ENCODE measurements around the gene EML1.

EML1 gene

GRCh38 chr14:99971941-99972747, 178.9 kb downstream of the EML1 start:
- DNase-seq, result no peak

- DNase-seq, result no peak
Measured at GRCh38 chr14:99972748-99973466, 179.7 kb downstream of the EML1 start.

GRCh38 chr14:99975190-99975589, 182.0 kb downstream of the EML1 start:
- no peak for DNase-seq

GRCh38 chr14:99976021-99976420, 182.8 kb downstream of the EML1 start:
- no peak for DNase-seq

- no peak for DNase-seq
Measured at GRCh38 chr14:99976681-99977080, 183.5 kb downstream of the EML1 start.

- no peak for DNase-seq
Measured at GRCh38 chr14:99980299-99980698, 187.1 kb downstream of the EML1 start.

- no peak for DNase-seq
Measured at GRCh38 chr14:99981806-99982205, 188.6 kb downstream of the EML1 start.

- DNase-seq, result peak; percentile 13
Measured at GRCh38 chr14:99982537-99983250, 189.5 kb downstream of the EML1 start.

- no peak for DNase-seq
Measured at GRCh38 chr14:99983251-99984015, 190.2 kb downstream of the EML1 start.

- DNase-seq, result no peak
Measured at GRCh38 chr14:99984036-99984435, 190.8 kb downstream of the EML1 start.

GRCh38 chr14:99986396-99986795, 193.2 kb downstream of the EML1 start:
- DNase-seq, result no peak

GRCh38 chr14:99989032-99989431, 195.8 kb downstream of the EML1 start:
- no peak for DNase-seq

GRCh38 chr14:99990268-99991170, 197.3 kb downstream of the EML1 start:
- no peak for DNase-seq

- DNase-seq, result no peak
Measured at GRCh38 chr14:99991331-99991730, 198.1 kb downstream of the EML1 start.
